Progenitor cell of endocrine pancreas (in vitro differentiated cells): Measurements from ENCODE around the gene DRGX. TPM values are rescaled to one million over a fixed set of nuclear protein-coding genes. Genes with fewer than 3 reads are reported as not detected.

Source experiments
- DNase-seq: peaks from one replicate; pipeline ENCODE4 v3.0.0; 2021; ENCODE audit warnings: low spot score; ENCODE audit not compliant: unreplicated experiment
- H3K27ac Mint-ChIP-seq: 2 replicates; pipeline ENCODE4 v1.8.0; 2021; ENCODE audit warnings: mild to moderate bottlenecking, moderate library complexity, mixed read lengths
- H3K27me3 Mint-ChIP-seq: 2 replicates; pipeline ENCODE4 v1.8.0; 2021; ENCODE audit warnings: mixed read lengths
- H3K36me3 Mint-ChIP-seq: 2 replicates; pipeline ENCODE4 v1.8.0; 2022; ENCODE audit warnings: mixed read lengths; ENCODE audit not compliant: insufficient read depth
- H3K4me1 Mint-ChIP-seq: 2 replicates; pipeline ENCODE4 v1.8.0; 2021; ENCODE audit warnings: low read depth, mixed read lengths
- H3K4me3 Mint-ChIP-seq: 2 replicates; pipeline ENCODE4 v1.8.0; 2021; ENCODE audit warnings: low read depth, mild to moderate bottlenecking, moderate library complexity, mixed read lengths
- H3K9me3 Mint-ChIP-seq: 2 replicates; pipeline ENCODE4 v1.8.0; 2021; ENCODE audit warnings: low read depth, mixed read lengths
- total RNA-seq: library from RNA; stranded (reverse); gene quantifications from 2 replicates; pipeline ENCODE4 v1.2.1, GENCODE V29; 2021
- TF ChIP-seq, protein P1 (sequence below): fragments of 200-600 bp; sonication (generic); IDR thresholded peaks from one replicate; pipeline ENCODE4 v1.5.0; 2021; ENCODE audit warnings: antibody characterized with exemption, mild to moderate bottlenecking; ENCODE audit not compliant: unreplicated experiment

Gene DRGX
- total RNA-seq, 1 donor from 2014 or later: not detected

GRCh38 chr10:49414496-49414895, 18.6 kb upstream of the DRGX start:
- TF ChIP-seq, protein P1, sequence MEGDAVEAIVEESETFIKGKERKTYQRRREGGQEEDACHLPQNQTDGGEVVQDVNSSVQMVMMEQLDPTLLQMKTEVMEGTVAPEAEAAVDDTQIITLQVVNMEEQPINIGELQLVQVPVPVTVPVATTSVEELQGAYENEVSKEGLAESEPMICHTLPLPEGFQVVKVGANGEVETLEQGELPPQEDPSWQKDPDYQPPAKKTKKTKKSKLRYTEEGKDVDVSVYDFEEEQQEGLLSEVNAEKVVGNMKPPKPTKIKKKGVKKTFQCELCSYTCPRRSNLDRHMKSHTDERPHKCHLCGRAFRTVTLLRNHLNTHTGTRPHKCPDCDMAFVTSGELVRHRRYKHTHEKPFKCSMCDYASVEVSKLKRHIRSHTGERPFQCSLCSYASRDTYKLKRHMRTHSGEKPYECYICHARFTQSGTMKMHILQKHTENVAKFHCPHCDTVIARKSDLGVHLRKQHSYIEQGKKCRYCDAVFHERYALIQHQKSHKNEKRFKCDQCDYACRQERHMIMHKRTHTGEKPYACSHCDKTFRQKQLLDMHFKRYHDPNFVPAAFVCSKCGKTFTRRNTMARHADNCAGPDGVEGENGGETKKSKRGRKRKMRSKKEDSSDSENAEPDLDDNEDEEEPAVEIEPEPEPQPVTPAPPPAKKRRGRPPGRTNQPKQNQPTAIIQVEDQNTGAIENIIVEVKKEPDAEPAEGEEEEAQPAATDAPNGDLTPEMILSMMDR: no peak
- no peaks in the 10 kb centered on the region for H3K9me3 Mint-ChIP-seq
- no peaks in the 10 kb centered on the region for H3K36me3 Mint-ChIP-seq
- peaks cover 6% of the 10 kb centered on the region for H3K4me1 Mint-ChIP-seq
- H3K4me3 Mint-ChIP-seq: no peak overlapping the region
- peaks cover 39% of the 10 kb centered on the region for H3K27me3 Mint-ChIP-seq
- DNase-seq: no peak
- no peak overlapping the region for H3K27ac Mint-ChIP-seq

GRCh38 chr10:49412571-49412970, 16.7 kb upstream of the DRGX start:
- no peak overlapping the region for H3K27ac Mint-ChIP-seq
- H3K4me1 Mint-ChIP-seq: no peaks in the 10 kb centered on the region
- H3K4me3 Mint-ChIP-seq: no peak overlapping the region
- peaks cover 50% of the 10 kb centered on the region for H3K27me3 Mint-ChIP-seq
- no peak for DNase-seq
- no peaks in the 10 kb centered on the region for H3K36me3 Mint-ChIP-seq
- no peaks in the 10 kb centered on the region for H3K9me3 Mint-ChIP-seq
- TF ChIP-seq, protein P1: no peak

DNA sequence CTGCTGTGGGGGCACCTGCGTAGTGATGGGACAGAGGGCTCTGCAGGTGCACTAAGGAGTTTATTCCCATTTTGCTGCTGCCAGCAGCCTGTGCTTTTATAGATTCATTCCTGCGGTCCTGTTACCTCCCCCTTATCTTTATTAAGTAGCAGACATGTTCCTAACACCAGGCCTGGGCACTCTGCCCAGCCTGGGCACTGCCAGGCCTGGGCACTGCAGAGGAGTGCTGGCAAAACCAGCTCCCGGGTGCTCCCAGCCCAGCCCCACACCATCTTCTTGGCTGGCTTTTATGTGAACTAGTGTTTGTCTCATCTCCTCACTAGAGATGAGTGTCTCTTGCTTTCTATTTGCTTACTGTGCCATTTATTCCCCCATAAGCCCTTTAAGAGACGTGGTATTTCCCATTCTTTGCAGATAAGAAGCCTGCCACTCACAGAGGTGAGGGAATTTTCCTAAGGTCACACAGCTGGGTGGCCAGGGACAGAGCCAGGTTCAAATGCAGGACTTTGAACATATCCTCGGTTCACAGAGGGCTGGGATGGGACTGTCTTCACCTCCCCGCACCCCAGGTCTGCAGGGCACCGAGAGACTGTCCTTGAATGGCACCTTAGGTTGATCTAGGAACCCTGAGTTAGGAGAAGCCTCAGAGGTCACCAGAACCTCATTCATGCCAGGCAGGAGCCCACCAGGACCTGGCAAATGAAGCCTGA, 14.6 kb upstream of the DRGX start:
- H3K4me1 Mint-ChIP-seq: no peaks in the 10 kb centered on the region
- TF ChIP-seq, protein P1: no peak
- DNase-seq: no peak
- no peak overlapping the region for H3K4me3 Mint-ChIP-seq
- H3K36me3 Mint-ChIP-seq: no peaks in the 10 kb centered on the region
- H3K27ac Mint-ChIP-seq: no peak overlapping the region
- no peaks in the 10 kb centered on the region for H3K9me3 Mint-ChIP-seq
- H3K27me3 Mint-ChIP-seq: peaks cover 51% of the 10 kb centered on the region

- DNase-seq: no peak
- Mint-ChIP-seq H3K27me3 (peaks cover 55% of the 10 kb centered on the region), H3K9me3 (no peaks in the 10 kb centered on the region), H3K27ac (no peak overlapping the region), H3K36me3 (no peaks in the 10 kb centered on the region), H3K4me3 (no peak overlapping the region), H3K4me1 (no peaks in the 10 kb centered on the region)
- TF ChIP-seq, protein P1: no peak
These were observed 13.9 kb upstream of the DRGX start for GRCh38 chr10:49409755-49410154.

- no peak for DNase-seq
- Mint-ChIP-seq H3K27me3 (peaks cover 60% of the 10 kb centered on the region), H3K4me3 (no peak overlapping the region)
These were observed 12.8 kb upstream of the DRGX start for GRCh38 chr10:49408519-49409306.

More at GRCh38 chr10:49408519-49409306, 12.8 kb upstream of the DRGX start:
- no peak overlapping the region for H3K27ac Mint-ChIP-seq
- TF ChIP-seq, protein P1: no peak
- H3K9me3 Mint-ChIP-seq: no peaks in the 10 kb centered on the region
- H3K4me1 Mint-ChIP-seq: no peaks in the 10 kb centered on the region
- H3K36me3 Mint-ChIP-seq: no peaks in the 10 kb centered on the region
